Caco-2 (cell line): ENCODE data around the gene ATP6AP2. TPM values are rescaled to one million over a fixed set of nuclear protein-coding genes. Genes with fewer than 3 reads are reported as not detected.

ENCODE experiments used
- BruUV-seq: library from RNA; stranded (reverse); fragments of 400-500 nt; replicated peaks from 2 replicates; lab custom pipeline; 2021; lab: Mats Ljungman, UMichigan
- CTCF ChIA-PET: fragments of 300-600 bp; sonication (Branson Sonifier 250); formaldehyde crosslinking; loops from one replicate; lab custom pipeline; 2022; ENCODE audit warnings: antibody characterized with exemption; lab: Charles Lee
- POLR2A ChIA-PET: fragments of 300-600 bp; sonication (Branson Sonifier 250); formaldehyde crosslinking; loops from one replicate; lab custom pipeline; 2022; ENCODE audit warnings: antibody characterized with exemption; lab: Charles Lee
- DNase-seq, 2 experiments: peaks; one replicate each; pipeline versions ENCODE4 v3.0.0 to v3.0.0-alpha.2; 2020 to 2022
- H3K27me3 ChIP-seq: replicated peaks from 2 replicates; pipeline ENCODE4 v1.6.0; 2011; ENCODE audit warnings: low read length; ENCODE audit not compliant: control insufficient read depth, insufficient read depth
- H3K36me3 ChIP-seq: 2 replicates; pipeline ENCODE4 v1.5.1; 2011; ENCODE audit warnings: low read length; ENCODE audit not compliant: control insufficient read depth, insufficient read depth
- H3K4me1 ChIP-seq: fragments of 250-450 bp; sonication (Bioruptor Pico); 2 replicates; pipeline ENCODE4 v1.5.1; 2020; ENCODE audit warnings: mild to moderate bottlenecking
- H3K4me3 ChIP-seq: 2 replicates; pipeline ENCODE4 v1.5.1; 2011; ENCODE audit warnings: low read depth, mild to moderate bottlenecking, control low read depth, low read length
- H3K9me3 ChIP-seq: fragments of 250-450 bp; sonication (Bioruptor Pico); 2 replicates; pipeline ENCODE4 v1.5.1; 2020; ENCODE audit warnings: mild to moderate bottlenecking, moderate library complexity
- H3K27ac Mint-ChIP-seq: one replicate; pipeline ENCODE4 v1.8.0; 2022; ENCODE audit warnings: mixed read lengths; ENCODE audit not compliant: unreplicated experiment
- H3K27me3 Mint-ChIP-seq: one replicate; pipeline ENCODE4 v1.8.0; 2022; ENCODE audit warnings: mixed read lengths; ENCODE audit not compliant: insufficient read depth, unreplicated experiment
- H3K36me3 Mint-ChIP-seq: one replicate; pipeline ENCODE4 v1.8.0; 2022; ENCODE audit warnings: mild to moderate bottlenecking, mixed read lengths; ENCODE audit not compliant: insufficient read depth, unreplicated experiment
- H3K4me1 Mint-ChIP-seq: one replicate; pipeline ENCODE4 v1.8.0; 2022; ENCODE audit warnings: low read depth, mixed read lengths; ENCODE audit not compliant: unreplicated experiment
- H3K4me3 Mint-ChIP-seq: one replicate; pipeline ENCODE4 v1.8.0; 2022; ENCODE audit warnings: mild to moderate bottlenecking, moderate library complexity, mixed read lengths; ENCODE audit not compliant: unreplicated experiment
- H3K9me3 Mint-ChIP-seq: one replicate; pipeline ENCODE4 v1.8.0; 2022; ENCODE audit warnings: mixed read lengths; ENCODE audit not compliant: unreplicated experiment
- intact Hi-C: fragments of 100-400 bp; cut with micrococcal nuclease; formaldehyde crosslinking; loops from one replicate; pipeline ENCODE4 v1.10.0; 2022; ENCODE audit not compliant: unreplicated experiment
- total RNA-seq: library from RNA; stranded (reverse); gene quantifications from 2 replicates; pipeline ENCODE4 v1.2.3, GENCODE V29; 2022
- TF ChIP-seq, protein P1 (sequence below), 2 experiments: fragments of 200-600 bp in 1 of 2; IDR thresholded peaks; 1 replicate in 1 of 2; 2 replicates in 1 of 2; pipeline versions ENCODE4 v1.5.1 to v1.8.0; 2011 to 2022; ENCODE audit warnings: antibody characterized with exemption in 1 of 2, control low read depth in 1 of 2, inconsistent platforms in 1 of 2, low read depth in 1 of 2, low read length in 1 of 2, mild to moderate bottlenecking in 1 of 2, moderate library complexity in 1 of 2; ENCODE audit not compliant: insufficient read depth in 1 of 2, severe bottlenecking in 1 of 2, unreplicated experiment in 1 of 2

The ATP6AP2 gene
- total RNA-seq, 1 experiment from 2014 or later, result 90.0 TPM

DNA sequence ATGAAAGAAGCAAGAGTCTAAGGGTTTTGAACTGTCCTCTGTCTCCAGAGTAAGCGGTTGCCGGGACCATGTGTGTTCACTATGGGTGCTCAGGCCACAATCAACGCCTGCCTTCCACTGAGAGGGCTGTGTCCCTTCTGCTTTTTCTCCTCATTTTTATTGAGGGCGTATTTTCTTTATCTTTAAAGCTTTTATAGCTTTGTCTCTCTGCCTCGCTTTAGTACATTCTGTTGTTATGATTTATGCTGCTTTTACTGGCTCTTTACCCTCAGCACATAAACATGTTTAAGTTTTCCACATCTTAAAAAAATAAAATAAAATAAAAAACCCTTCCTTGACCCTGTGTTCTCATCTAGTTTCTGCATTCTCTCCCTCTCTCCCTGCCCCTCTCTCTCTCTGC, 42.4 kb upstream of the ATP6AP2 start:
- POLR2A ChIA-PET, result no interaction called here
- no TSS peak for BruUV-seq
- Histone ChIP-seq H3K9me3 (no peaks in the 10 kb centered on the region), H3K4me1 (no peaks in the 10 kb centered on the region), H3K27me3 (no peaks in the 10 kb centered on the region), H3K36me3 (no peaks in the 10 kb centered on the region), H3K4me3 (no peak overlapping the region)
- Mint-ChIP-seq H3K27ac (no peak overlapping the region), H3K4me1 (peaks cover 7% of the 10 kb centered on the region), H3K36me3 (no peaks in the 10 kb centered on the region), H3K27me3 (no peaks in the 10 kb centered on the region), H3K4me3 (no peak overlapping the region), H3K9me3 (no peaks in the 10 kb centered on the region)
- no peak for DNase-seq
- intact Hi-C loops, result no loop called here
- TF ChIP-seq, protein P1, sequence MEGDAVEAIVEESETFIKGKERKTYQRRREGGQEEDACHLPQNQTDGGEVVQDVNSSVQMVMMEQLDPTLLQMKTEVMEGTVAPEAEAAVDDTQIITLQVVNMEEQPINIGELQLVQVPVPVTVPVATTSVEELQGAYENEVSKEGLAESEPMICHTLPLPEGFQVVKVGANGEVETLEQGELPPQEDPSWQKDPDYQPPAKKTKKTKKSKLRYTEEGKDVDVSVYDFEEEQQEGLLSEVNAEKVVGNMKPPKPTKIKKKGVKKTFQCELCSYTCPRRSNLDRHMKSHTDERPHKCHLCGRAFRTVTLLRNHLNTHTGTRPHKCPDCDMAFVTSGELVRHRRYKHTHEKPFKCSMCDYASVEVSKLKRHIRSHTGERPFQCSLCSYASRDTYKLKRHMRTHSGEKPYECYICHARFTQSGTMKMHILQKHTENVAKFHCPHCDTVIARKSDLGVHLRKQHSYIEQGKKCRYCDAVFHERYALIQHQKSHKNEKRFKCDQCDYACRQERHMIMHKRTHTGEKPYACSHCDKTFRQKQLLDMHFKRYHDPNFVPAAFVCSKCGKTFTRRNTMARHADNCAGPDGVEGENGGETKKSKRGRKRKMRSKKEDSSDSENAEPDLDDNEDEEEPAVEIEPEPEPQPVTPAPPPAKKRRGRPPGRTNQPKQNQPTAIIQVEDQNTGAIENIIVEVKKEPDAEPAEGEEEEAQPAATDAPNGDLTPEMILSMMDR (IDR thresholded peaks at IDR 0.05; ENCODE audit: insufficient read depth in 1 of 2, low read depth in 1 of 2, low read length in 1 of 2, severe bottlenecking in 1 of 2, unreplicated experiment in 1 of 2), result no peak
- CTCF ChIA-PET, result no interaction called here

DNA sequence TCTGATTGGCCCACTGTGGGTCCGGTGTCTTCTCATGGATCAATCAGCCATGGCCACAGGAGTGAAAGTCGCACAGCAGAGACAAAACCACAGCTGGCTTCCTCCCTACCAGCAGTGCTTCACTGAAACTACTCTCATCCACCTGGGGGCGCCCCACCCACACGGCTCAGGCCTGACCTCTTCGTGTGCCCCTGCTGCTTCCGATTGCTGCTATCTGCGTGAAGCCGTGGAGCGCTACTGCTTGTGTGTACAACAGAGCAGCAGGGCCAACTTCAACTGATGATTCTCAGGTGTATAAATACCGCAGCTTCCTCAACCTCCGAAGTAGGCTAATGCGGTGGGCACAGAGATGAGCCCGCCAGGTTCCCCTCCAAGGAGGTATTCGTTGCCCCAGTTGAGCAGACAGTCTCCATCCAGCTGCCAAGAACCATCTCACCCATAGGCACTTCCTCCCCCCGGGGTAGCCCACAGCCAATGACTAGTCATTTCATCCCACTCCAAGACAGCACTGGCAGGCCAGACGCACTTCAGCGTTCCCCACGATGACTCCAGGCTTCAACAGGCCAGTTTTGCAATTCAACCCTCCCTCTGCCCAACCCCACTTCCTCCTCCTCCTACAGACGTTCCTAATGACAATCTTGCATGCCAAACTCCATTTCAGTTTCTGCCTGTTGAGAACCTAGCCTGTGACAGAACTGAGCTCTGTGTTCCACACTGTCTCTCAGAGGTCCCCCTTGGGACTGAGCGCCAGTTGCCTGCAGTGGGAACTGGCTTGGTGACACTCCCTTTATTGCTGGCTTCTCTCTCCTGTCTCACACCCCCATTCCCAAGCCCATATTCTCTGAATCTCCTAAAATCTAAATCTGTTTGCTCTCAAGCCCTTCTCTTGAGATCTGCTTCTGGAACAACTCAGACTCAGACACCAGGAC, 41.3 kb upstream of the ATP6AP2 start:
- Mint-ChIP-seq H3K9me3 (no peaks in the 10 kb centered on the region), H3K4me1 (peaks cover 7% of the 10 kb centered on the region), H3K36me3 (peaks cover 2% of the 10 kb centered on the region), H3K27me3 (no peaks in the 10 kb centered on the region), H3K4me3 (no peak overlapping the region), H3K27ac (no peak overlapping the region)
- no peak overlapping the region for H3K4me3 ChIP-seq
- POLR2A ChIA-PET, result no interaction called here
- intact Hi-C loops, result loop anchor here (5.0 kb wide), 1 partner anchor 93 kb away; no protein-coding TSS in a partner anchor
- peaks cover 5% of the 10 kb centered on the region; the same call in 1 of the 2 replicates for H3K4me1 ChIP-seq
- no TSS peak for BruUV-seq
- TF ChIP-seq, protein P1 (IDR thresholded peaks at IDR 0.05; ENCODE audit: insufficient read depth in 1 of 2, low read depth in 1 of 2, low read length in 1 of 2, severe bottlenecking in 1 of 2, unreplicated experiment in 1 of 2), result no peak
- H3K27me3 ChIP-seq, result no peaks in the 10 kb centered on the region
- no peaks in the 10 kb centered on the region for H3K9me3 ChIP-seq
- no peak for DNase-seq
- no peaks in the 10 kb centered on the region for H3K36me3 ChIP-seq
- CTCF ChIA-PET, result no interaction called here

DNA sequence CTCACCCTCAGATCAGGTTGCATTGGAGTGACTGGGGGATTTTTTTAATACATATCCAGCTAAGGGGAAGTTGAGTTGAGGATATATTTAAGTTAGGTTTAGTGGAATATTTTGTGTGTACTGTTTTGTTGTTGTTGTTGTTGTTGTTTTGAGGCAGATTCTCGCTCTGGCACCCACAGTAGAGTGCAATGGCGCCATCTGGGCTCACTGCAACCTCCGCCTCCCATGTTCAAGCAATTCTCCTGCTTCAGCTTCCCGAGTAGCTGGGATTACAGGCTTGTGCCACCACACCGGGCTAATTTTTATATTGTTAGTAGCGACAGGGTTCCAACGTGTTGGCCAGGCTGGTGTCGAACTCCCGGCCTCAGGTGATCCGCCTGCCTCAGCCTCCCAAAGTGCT, 38.6 kb upstream of the ATP6AP2 start:
- Mint-ChIP-seq H3K36me3 (peaks cover 6% of the 10 kb centered on the region), H3K9me3 (no peaks in the 10 kb centered on the region), H3K4me1 (peaks cover 13% of the 10 kb centered on the region), H3K27ac (no peak overlapping the region), H3K4me3 (no peak overlapping the region), H3K27me3 (no peaks in the 10 kb centered on the region)
- intact Hi-C loops, result loop anchor here (5.0 kb wide), 1 partner anchor 90 kb away; no protein-coding TSS in a partner anchor
- H3K4me1 ChIP-seq, result peaks cover 12% of the 10 kb centered on the region; the same call in 1 of the 2 replicates
- H3K4me3 ChIP-seq, result no peak overlapping the region
- no peaks in the 10 kb centered on the region for H3K36me3 ChIP-seq
- no peak for DNase-seq
- no peaks in the 10 kb centered on the region for H3K9me3 ChIP-seq
- BruUV-seq, result no TSS peak
- ChIA-PET CTCF (no interaction called here), POLR2A (no interaction called here)
- H3K27me3 ChIP-seq, result no peaks in the 10 kb centered on the region
- TF ChIP-seq, protein P1 (IDR thresholded peaks at IDR 0.05; ENCODE audit: insufficient read depth in 1 of 2, low read depth in 1 of 2, low read length in 1 of 2, severe bottlenecking in 1 of 2, unreplicated experiment in 1 of 2), result no peak
